Keratinocyte (primary cell): Measurements from ENCODE around the gene VEGFB. TPM values are rescaled to one million over a fixed set of nuclear protein-coding genes. Genes with fewer than 3 reads are reported as not detected.

Experiments
- DNase-seq: peaks from one replicate; pipeline ENCODE4 v3.0.0-alpha.2; 2011; ENCODE audit warnings: low read depth, missing footprints, low spot score
- FAIRE-seq: peaks from 2 replicates; lab custom pipeline; 2011; peaks lifted over from hg19 to GRCh38; lab: Jason Lieb, UNC
- H2AFZ ChIP-seq: 2 replicates; pipeline ENCODE4 v1.6.0; 2012; ENCODE audit warnings: low read length, control low read depth, inconsistent platforms; ENCODE audit not compliant: control insufficient read depth
- H3K27ac ChIP-seq: 2 replicates; pipeline ENCODE4 v1.5.1; 2011; ENCODE audit warnings: low read length; ENCODE audit not compliant: control insufficient read depth, insufficient read depth
- H3K27me3 ChIP-seq: 3 replicates; pipeline ENCODE4 v1.6.0; 2011; ENCODE audit warnings: low read length; ENCODE audit not compliant: control insufficient read depth, insufficient read depth; ENCODE audit errors: extremely low read depth
- H3K36me3 ChIP-seq, 2 experiments: 2 replicates in 1 of 2; 3 replicates in 1 of 2; pipeline ENCODE4 v1.5.1; 2011; ENCODE audit warnings: low read length in 2 of 2, mild to moderate bottlenecking in 1 of 2; ENCODE audit not compliant: control insufficient read depth in 2 of 2, insufficient read depth in 2 of 2; ENCODE audit errors: extremely low read depth in 1 of 2
- H3K4me1 ChIP-seq: 3 replicates; pipeline ENCODE4 v1.5.1; 2011; ENCODE audit warnings: low read length; ENCODE audit not compliant: control insufficient read depth, insufficient read depth; ENCODE audit errors: extremely low read depth
- H3K4me2 ChIP-seq: 3 replicates; pipeline ENCODE4 v1.6.0; 2011; ENCODE audit warnings: low read depth, low read length; ENCODE audit not compliant: control insufficient read depth, insufficient read depth; ENCODE audit errors: extremely low read depth
- H3K4me3 ChIP-seq, 3 experiments: fragments of 200-600 bp in 1 of 3; sonication (generic) in 1 of 3; 2 replicates in 2 of 3; 3 replicates in 1 of 3; pipeline ENCODE4 v1.5.1; 2011 to 2016; ENCODE audit warnings: low read length in 3 of 3, mild to moderate bottlenecking in 3 of 3, control low read depth in 2 of 3, inconsistent platforms in 1 of 3, low read depth in 1 of 3, mixed read lengths in 1 of 3, mixed run types in 1 of 3, moderate library complexity in 1 of 3; ENCODE audit not compliant: control insufficient read depth in 2 of 3, insufficient read depth in 2 of 3; ENCODE audit errors: extremely low read depth in 1 of 3
- H3K79me2 ChIP-seq: 2 replicates; pipeline ENCODE4 v1.6.0; 2012; ENCODE audit warnings: low read length; ENCODE audit not compliant: control insufficient read depth, insufficient read depth
- H3K9ac ChIP-seq: 3 replicates; pipeline ENCODE4 v1.6.0; 2011; ENCODE audit warnings: low read length; ENCODE audit not compliant: control insufficient read depth, insufficient read depth; ENCODE audit errors: extremely low read depth
- H3K9me1 ChIP-seq: 3 replicates; pipeline ENCODE4 v1.6.0; 2011; ENCODE audit warnings: low read length; ENCODE audit not compliant: control insufficient read depth, insufficient read depth; ENCODE audit errors: extremely low read depth
- H3K9me3 ChIP-seq: 2 replicates; pipeline ENCODE4 v1.5.1; 2012; ENCODE audit warnings: low read depth, low read length; ENCODE audit not compliant: control insufficient read depth
- H4K20me1 ChIP-seq: 3 replicates; pipeline ENCODE4 v1.6.0; 2011; ENCODE audit warnings: low read length; ENCODE audit not compliant: control insufficient read depth, insufficient read depth; ENCODE audit errors: extremely low read depth
- EZH2 ChIP-seq: IDR thresholded peaks from one replicate; pipeline ENCODE4 v1.6.1; 2012; ENCODE audit warnings: inconsistent platforms, mild to moderate bottlenecking, low read length, moderate library complexity
- dilution Hi-C: fragments of 300-500 bp; cut with MboI; formaldehyde crosslinking; loops from one replicate; pipeline ENCODE4 v1.7.0; 2020; ENCODE audit warnings: low sequenced_read_pairs; ENCODE audit not compliant: extremely low pct_ligation_motif_present
- polyA plus RNA-seq, 5 experiments: library from polyadenylated mRNA; depleted of rRNA in 3 of 5; stranded (reverse) in 3 of 5; stranded (forward) in 1 of 5; unstranded in 1 of 5; fragments of >200 nt; gene quantifications; 1 replicate in 1 of 5; 2 replicates in 3 of 5; 3 replicates in 1 of 5; pipeline versions ENCODE4 v1.2.1 to v1.2.3, GENCODE V29; 2011 to 2012; ENCODE audit warnings: missing spikeins in 2 of 5, low read depth in 1 of 5, low replicate concordance in 1 of 5
- TF ChIP-seq, protein P1 (sequence below), 3 experiments: IDR thresholded peaks in 1 of 3; conservative IDR thresholded peaks in 1 of 3; optimal IDR thresholded peaks in 1 of 3; 2 replicates in 2 of 3; 3 replicates in 1 of 3; pipeline versions ENCODE3 to v1.5.1; 2011; ENCODE audit warnings: low read length in 3 of 3, mild to moderate bottlenecking in 3 of 3, moderate library complexity in 2 of 3, control low read depth in 1 of 3, inconsistent platforms in 1 of 3; ENCODE audit not compliant: insufficient read depth in 2 of 3; ENCODE audit errors: extremely low read depth in 1 of 3

The VEGFB gene
- polyA plus RNA-seq, 1 donor (not counting 4 experiments of a cell fraction or from before 2014, with no cell fraction given) = 10.0 TPM

DNA sequence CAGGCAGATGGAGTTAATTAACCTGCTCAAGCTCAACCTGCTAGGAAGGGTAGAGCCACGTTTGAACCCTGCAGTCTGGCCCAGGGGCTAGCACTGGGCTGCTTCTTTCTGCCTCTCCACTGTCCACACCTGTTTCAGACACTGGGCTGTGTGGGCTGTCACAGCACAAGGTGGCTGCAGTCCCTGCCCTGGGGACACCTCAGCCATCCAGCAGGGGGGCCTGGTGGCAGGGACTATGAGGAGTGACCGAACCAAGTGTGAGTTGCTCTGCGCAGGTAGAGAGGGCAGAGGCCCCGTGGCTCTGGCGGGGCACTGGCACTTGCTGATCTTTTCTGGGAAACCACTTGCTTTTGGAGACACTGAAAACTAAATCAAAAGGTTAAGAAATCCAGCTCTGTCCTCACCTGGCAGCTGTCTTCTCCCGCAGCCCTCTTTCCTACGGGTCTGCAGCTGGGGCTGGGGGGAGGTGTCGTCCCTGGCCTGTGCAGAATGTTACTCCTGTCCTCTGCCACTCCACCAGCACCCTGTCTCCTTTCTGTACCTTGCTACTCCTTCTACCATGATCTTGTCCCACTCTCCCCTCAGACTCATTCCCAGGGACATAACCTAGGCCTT is 44.3 kb downstream of the VEGFB start:
- Histone ChIP-seq H3K9ac (no peak overlapping the region), H3K4me2 (no peak overlapping the region), H3K4me3 (no peak overlapping the region), H3K9me3 (no peaks in the 10 kb centered on the region), H2AFZ (no peak overlapping the region), H4K20me1 (no peaks in the 10 kb centered on the region), H3K36me3 (peaks cover 12 to 19% of the 10 kb centered on the region in 2 experiments), H3K4me1 (peaks cover 22% of the 10 kb centered on the region), H3K9me1 (no peaks in the 10 kb centered on the region), H3K79me2 (peaks cover 12% of the 10 kb centered on the region), H3K27me3 (no peaks in the 10 kb centered on the region), H3K27ac (no peak overlapping the region)
- FAIRE-seq (no peak), DNase-seq (no peak)
- dilution Hi-C loops = no loop called here
- TF ChIP-seq, protein P1, sequence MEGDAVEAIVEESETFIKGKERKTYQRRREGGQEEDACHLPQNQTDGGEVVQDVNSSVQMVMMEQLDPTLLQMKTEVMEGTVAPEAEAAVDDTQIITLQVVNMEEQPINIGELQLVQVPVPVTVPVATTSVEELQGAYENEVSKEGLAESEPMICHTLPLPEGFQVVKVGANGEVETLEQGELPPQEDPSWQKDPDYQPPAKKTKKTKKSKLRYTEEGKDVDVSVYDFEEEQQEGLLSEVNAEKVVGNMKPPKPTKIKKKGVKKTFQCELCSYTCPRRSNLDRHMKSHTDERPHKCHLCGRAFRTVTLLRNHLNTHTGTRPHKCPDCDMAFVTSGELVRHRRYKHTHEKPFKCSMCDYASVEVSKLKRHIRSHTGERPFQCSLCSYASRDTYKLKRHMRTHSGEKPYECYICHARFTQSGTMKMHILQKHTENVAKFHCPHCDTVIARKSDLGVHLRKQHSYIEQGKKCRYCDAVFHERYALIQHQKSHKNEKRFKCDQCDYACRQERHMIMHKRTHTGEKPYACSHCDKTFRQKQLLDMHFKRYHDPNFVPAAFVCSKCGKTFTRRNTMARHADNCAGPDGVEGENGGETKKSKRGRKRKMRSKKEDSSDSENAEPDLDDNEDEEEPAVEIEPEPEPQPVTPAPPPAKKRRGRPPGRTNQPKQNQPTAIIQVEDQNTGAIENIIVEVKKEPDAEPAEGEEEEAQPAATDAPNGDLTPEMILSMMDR (optimal IDR thresholded peaks at IDR 0.05 in 1 of 3, IDR thresholded peaks at IDR 0.05 in 1 of 3, conservative IDR thresholded peaks at IDR 0.05 in 1 of 3; ENCODE audit: extremely low read depth in 1 of 3, insufficient read depth in 2 of 3, low read length in 3 of 3) = no peak
- no peak for TF ChIP-seq EZH2

DNA sequence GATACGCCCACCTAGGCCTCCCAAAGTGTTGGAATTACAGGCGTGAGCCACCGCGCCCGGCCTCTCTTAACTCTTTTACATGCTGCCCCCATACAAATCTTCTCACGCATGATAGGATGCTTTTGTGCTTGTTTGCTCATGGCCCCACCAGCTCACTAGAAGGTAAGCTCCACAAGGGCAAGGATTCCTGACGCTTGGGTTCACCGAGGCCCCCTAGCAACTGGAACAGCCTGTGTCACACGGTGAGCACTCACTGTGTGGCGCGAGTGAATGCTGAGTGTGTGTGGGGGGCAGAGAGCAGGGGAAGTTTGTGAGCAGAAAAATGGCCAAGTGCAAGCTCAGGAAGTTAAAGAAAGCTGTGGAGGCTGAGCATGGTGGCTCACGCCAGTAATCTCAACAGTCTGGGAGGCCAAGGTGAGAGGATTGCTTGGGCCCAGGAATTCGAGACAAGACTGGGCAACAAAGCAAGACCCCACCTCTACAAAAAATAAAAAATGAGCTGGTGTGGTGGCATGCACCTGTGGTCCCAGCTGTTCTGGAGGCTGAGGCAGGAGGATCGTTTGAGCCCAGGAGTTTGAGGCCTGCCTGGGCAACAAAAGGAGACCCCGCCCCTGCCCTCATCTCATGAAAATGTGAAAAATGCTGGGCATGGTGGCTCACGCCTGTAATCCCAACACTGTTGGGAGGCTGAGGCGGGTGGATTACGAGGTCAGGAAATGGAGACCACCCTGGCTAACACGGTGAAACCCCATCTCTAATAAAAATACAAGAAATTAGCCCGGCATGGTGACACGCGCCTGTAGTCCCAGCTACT is 47.8 kb downstream of the VEGFB start:
- no peak overlapping the region for H3K4me3 ChIP-seq
- DNase-seq (no peak), FAIRE-seq (no peak)
- H3K79me2 ChIP-seq = peaks cover 13% of the 10 kb centered on the region
- no peak overlapping the region for H2AFZ ChIP-seq
- dilution Hi-C loops = no loop called here
- no peaks in the 10 kb centered on the region for H3K27me3 ChIP-seq
- TF ChIP-seq EZH2 = no peak
- TF ChIP-seq, protein P1 (optimal IDR thresholded peaks at IDR 0.05 in 1 of 3, IDR thresholded peaks at IDR 0.05 in 1 of 3, conservative IDR thresholded peaks at IDR 0.05 in 1 of 3; ENCODE audit: extremely low read depth in 1 of 3, insufficient read depth in 2 of 3, low read length in 3 of 3) = no peak
- H3K9me1 ChIP-seq = no peaks in the 10 kb centered on the region
- H3K9ac ChIP-seq = no peak overlapping the region
- no peaks in the 10 kb centered on the region for H3K9me3 ChIP-seq
- H3K4me2 ChIP-seq = no peak overlapping the region
- peaks cover 11 to 19% of the 10 kb centered on the region in 2 experiments for H3K36me3 ChIP-seq
- H3K4me1 ChIP-seq = peaks cover 14% of the 10 kb centered on the region
- H3K27ac ChIP-seq = no peak overlapping the region
- no peaks in the 10 kb centered on the region for H4K20me1 ChIP-seq
